WERI-Rb-1 (cell line): ENCODE results near the gene MEIS2.

Source experiments
- DNase-seq: peaks from one replicate; pipeline ENCODE4 v3.0.0-alpha.2; 2020
- H3K27ac ChIP-seq: fragments of 250-450 bp; sonication (Bioruptor Pico); 2 replicates; pipeline ENCODE4 v1.5.1; 2020; ENCODE audit warnings: mild to moderate bottlenecking, moderate library complexity
- H3K27me3 ChIP-seq: fragments of 250-450 bp; sonication (Bioruptor Pico); 2 replicates; pipeline ENCODE4 v1.5.1; 2021; ENCODE audit warnings: mild to moderate bottlenecking, low read depth, moderate library complexity; ENCODE audit not compliant: insufficient read depth, severe bottlenecking
- H3K36me3 ChIP-seq: fragments of 250-450 bp; sonication (Bioruptor Pico); 2 replicates; pipeline ENCODE4 v1.5.1; 2020; ENCODE audit warnings: mild to moderate bottlenecking, moderate library complexity
- H3K4me3 ChIP-seq: 2 replicates; pipeline ENCODE4 v1.5.1; 2011; ENCODE audit warnings: low read depth, mild to moderate bottlenecking, control low read depth, low read length
- H3K9me3 ChIP-seq: fragments of 250-450 bp; sonication (Bioruptor Pico); 2 replicates; pipeline ENCODE4 v1.5.1; 2021; ENCODE audit warnings: mild to moderate bottlenecking, moderate library complexity; ENCODE audit not compliant: severe bottlenecking
- CTCF ChIP-seq: IDR thresholded peaks from 2 replicates; pipeline ENCODE4 v1.5.1; 2011; ENCODE audit warnings: low read depth, mild to moderate bottlenecking, control low read depth, inconsistent platforms, low read length

MEIS2 gene

GRCh38 chr15:36966708-36967107 lies 133.6 kb downstream of the MEIS2 start:
- no peak for DNase-seq
- H3K36me3 ChIP-seq: peaks cover 39% of the 10 kb centered on the region
- no peak for TF ChIP-seq CTCF
- H3K9me3 ChIP-seq: no peaks in the 10 kb centered on the region
- H3K27me3 ChIP-seq: no peaks in the 10 kb centered on the region
- no peak overlapping the region for H3K4me3 ChIP-seq
- H3K27ac ChIP-seq: no peak overlapping the region

GRCh38 chr15:36965570-36966342 lies 134.6 kb downstream of the MEIS2 start:
- Histone ChIP-seq H3K4me3 (no peak overlapping the region), H3K36me3 (peaks cover 35% of the 10 kb centered on the region), H3K27me3 (no peaks in the 10 kb centered on the region), H3K27ac (no peak overlapping the region), H3K9me3 (no peaks in the 10 kb centered on the region)
- TF ChIP-seq CTCF: no peak
- no peak for DNase-seq

GRCh38 chr15:36964626-36965025 lies 135.7 kb downstream of the MEIS2 start:
- no peak overlapping the region for H3K4me3 ChIP-seq
- no peak for TF ChIP-seq CTCF
- no peaks in the 10 kb centered on the region for H3K27me3 ChIP-seq
- H3K27ac ChIP-seq: no peak overlapping the region
- H3K9me3 ChIP-seq: no peaks in the 10 kb centered on the region
- DNase-seq: no peak
- peaks cover 30% of the 10 kb centered on the region for H3K36me3 ChIP-seq

DNA sequence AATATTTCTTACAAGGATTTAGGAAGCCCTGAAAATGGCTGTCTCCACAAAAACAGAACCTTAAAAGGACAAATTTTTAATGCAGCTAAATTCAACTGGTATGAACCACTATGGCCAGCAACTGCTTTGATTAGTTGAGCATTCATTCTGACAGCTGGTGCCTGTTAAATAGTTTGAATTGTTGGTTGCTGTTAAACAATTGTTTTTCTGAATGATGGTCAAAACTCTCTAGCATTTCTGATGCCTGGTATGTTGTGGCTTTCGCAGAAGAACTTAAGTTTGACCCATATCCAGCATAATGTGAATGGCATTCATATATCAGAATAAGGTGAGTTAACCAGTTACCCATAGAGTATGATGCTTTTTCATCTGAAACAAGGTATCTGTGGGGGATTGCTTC lies 138.4 kb downstream of the MEIS2 start:
- no peaks in the 10 kb centered on the region for H3K9me3 ChIP-seq
- no peak for DNase-seq
- TF ChIP-seq CTCF: no peak

GRCh38 chr15:36960947-36961227 lies 139.5 kb downstream of the MEIS2 start:
- Histone ChIP-seq H3K27ac (no peak overlapping the region), H3K9me3 (no peaks in the 10 kb centered on the region), H3K27me3 (no peaks in the 10 kb centered on the region), H3K4me3 (no peak overlapping the region), H3K36me3 (peaks cover 14% of the 10 kb centered on the region)
- no peak for DNase-seq
- TF ChIP-seq CTCF: no peak

More for the DNA sequence above, 138.4 kb downstream of the MEIS2 start:
- H3K36me3 ChIP-seq: peaks cover 14% of the 10 kb centered on the region
- no peak overlapping the region for H3K27ac ChIP-seq
- H3K27me3 ChIP-seq: no peaks in the 10 kb centered on the region
- no peak overlapping the region for H3K4me3 ChIP-seq
